ENCODE measurements around the gene MALSU1. TPM values are rescaled to one million over a fixed set of nuclear protein-coding genes. Genes with fewer than 3 reads are reported as not detected.
A peak's percentile ranks its signal among the peaks of the same experiment; 100 is the strongest.

Gene MALSU1
- total RNA-seq, 1 donor from 2014 or later: 22.4 TPM

GRCh38 chr7:23268746-23269145 lies 30.4 kb upstream of the MALSU1 start:
- Histone ChIP-seq H3K4me3 (no peak overlapping the region), H3K36me3 (peaks cover 18 to 30% of the 10 kb centered on the region in 2 donors), H3K9me3 (no peaks in the 10 kb centered on the region), H3K27ac (no peak overlapping the region), H3K4me1 (no peaks in the 10 kb centered on the region), H3K27me3 (no peaks in the 10 kb centered on the region)
- TF ChIP-seq CTCF (IDR thresholded peaks at IDR 0.05): no peak
- DNase-seq (ENCODE audit: low spot score in 2 of 2): no peak
- intact Hi-C loops (cut with DNase I): no loop called here

- Histone ChIP-seq H3K4me1 (no peaks in the 10 kb centered on the region), H3K36me3 (peaks cover 22 to 23% of the 10 kb centered on the region in 2 donors), H3K27ac (no peak overlapping the region), H3K4me3 (no peak overlapping the region), H3K27me3 (no peaks in the 10 kb centered on the region), H3K9me3 (no peaks in the 10 kb centered on the region)
- intact Hi-C loops (cut with DNase I): no loop called here
- no peak for TF ChIP-seq CTCF (IDR thresholded peaks at IDR 0.05)
- no peak for DNase-seq (ENCODE audit: low spot score in 2 of 2)
These were observed 26.9 kb upstream of the MALSU1 start for GRCh38 chr7:23272275-23272674.

- intact Hi-C loops (cut with DNase I): no loop called here
- Histone ChIP-seq H3K27me3 (no peaks in the 10 kb centered on the region), H3K9me3 (no peaks in the 10 kb centered on the region), H3K4me1 (no peaks in the 10 kb centered on the region), H3K27ac (no peak overlapping the region), H3K36me3 (peaks cover 17 to 22% of the 10 kb centered on the region in 2 donors), H3K4me3 (no peak overlapping the region)
- peak; percentile 47 to 64 (median 54) for TF ChIP-seq CTCF (IDR thresholded peaks at IDR 0.05)
- peak; percentile 39 to 86 for DNase-seq (ENCODE audit: low spot score in 2 of 2)
These were observed 26.0 kb upstream of the MALSU1 start for GRCh38 chr7:23273141-23273599.

GRCh38 chr7:23275912-23276311 lies 23.2 kb upstream of the MALSU1 start:
- TF ChIP-seq CTCF (IDR thresholded peaks at IDR 0.05): no peak
- no peaks in the 10 kb centered on the region for H3K9me3 ChIP-seq
- no peak overlapping the region for H3K27ac ChIP-seq
- intact Hi-C loops (cut with DNase I): loop anchor here (5.0 kb wide), 1 partner anchor 186 kb away; no protein-coding TSS in a partner anchor
- no peak overlapping the region for H3K4me3 ChIP-seq
- DNase-seq (ENCODE audit: low spot score in 2 of 2): no peak
- no peaks in the 10 kb centered on the region for H3K27me3 ChIP-seq
- H3K36me3 ChIP-seq: peaks cover 6 to 9% of the 10 kb centered on the region in 2 donors
- no peaks in the 10 kb centered on the region for H3K4me1 ChIP-seq

- Histone ChIP-seq H3K27me3 (no peaks in the 10 kb centered on the region), H3K4me3 (no peak overlapping the region), H3K36me3 (peaks cover 5 to 8% of the 10 kb centered on the region in 2 donors), H3K27ac (no peak overlapping the region), H3K9me3 (no peaks in the 10 kb centered on the region), H3K4me1 (no peaks in the 10 kb centered on the region)
- TF ChIP-seq CTCF (IDR thresholded peaks at IDR 0.05): no peak
- intact Hi-C loops (cut with DNase I): loop anchor here (5.0 kb wide), 1 partner anchor 186 kb away; no protein-coding TSS in a partner anchor
- no peak for DNase-seq (ENCODE audit: low spot score in 2 of 2)
These were observed 22.8 kb upstream of the MALSU1 start for GRCh38 chr7:23276376-23276775.

GRCh38 chr7:23276947-23277346 lies 22.2 kb upstream of the MALSU1 start:
- H3K4me1 ChIP-seq: no peaks in the 10 kb centered on the region
- peaks cover 5 to 8% of the 10 kb centered on the region in 2 donors for H3K36me3 ChIP-seq
- intact Hi-C loops (cut with DNase I): loop anchor here (5.0 kb wide), 1 partner anchor 185 kb away; no protein-coding TSS in a partner anchor
- TF ChIP-seq CTCF (IDR thresholded peaks at IDR 0.05): no peak
- no peak overlapping the region for H3K4me3 ChIP-seq
- DNase-seq (ENCODE audit: low spot score in 2 of 2): no peak
- H3K27me3 ChIP-seq: no peaks in the 10 kb centered on the region
- no peak overlapping the region for H3K27ac ChIP-seq
- no peaks in the 10 kb centered on the region for H3K9me3 ChIP-seq
